DMS 273 (cell line): ENCODE measurements around the gene HPSE2.
A peak's percentile ranks its signal among the peaks of the same experiment; 100 is the strongest.
"Not testable (repeated sequence)": the region's sequence is repeated elsewhere in the genome, so short reads cannot be mapped to it uniquely, and the experiment has no call there.

Experiments
- DNase-seq: peaks from one replicate; lab custom pipeline; 2025; ENCODE audit not compliant: unreplicated experiment; lab: John Stamatoyannopoulos, UW

HPSE2 gene

DNA sequence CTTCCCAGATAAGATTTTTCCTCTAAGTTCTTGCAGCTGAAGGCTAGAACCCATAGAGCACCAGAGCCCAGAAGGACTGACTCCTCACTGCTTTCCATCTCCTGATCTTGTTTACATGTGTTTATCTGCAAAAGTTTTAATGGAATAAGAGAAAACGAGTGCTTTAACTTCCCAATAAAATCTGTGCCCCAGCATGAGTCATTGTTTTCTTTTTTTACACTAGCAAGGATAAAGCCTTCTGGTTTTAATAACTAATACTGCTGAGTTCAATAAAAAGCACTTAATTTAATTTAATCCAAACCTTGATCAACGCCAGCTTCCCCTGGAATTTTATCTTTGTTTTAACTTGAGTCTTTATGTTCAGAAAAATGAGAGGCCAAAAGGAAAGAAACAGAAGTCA lies 227.6 kb downstream of the HPSE2 start:
- DNase-seq: no peak

DNA sequence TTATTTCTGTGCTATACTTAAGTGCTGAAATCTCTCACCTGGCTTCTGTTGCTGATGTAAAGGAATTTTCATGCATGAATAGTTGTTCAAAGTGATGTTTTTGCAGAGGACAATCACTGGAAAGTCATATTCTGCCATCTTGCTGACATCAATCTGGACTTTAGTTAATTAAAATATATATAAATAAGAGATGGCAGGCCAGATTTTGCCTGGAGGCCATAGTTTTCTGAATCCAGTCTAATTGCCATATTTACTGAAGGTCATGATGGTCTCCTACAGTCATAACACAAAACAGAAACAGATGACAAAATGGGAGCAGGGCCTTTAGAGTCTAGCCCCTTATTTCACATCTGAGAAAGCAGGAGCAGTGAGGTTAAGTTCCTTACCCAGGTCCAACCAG lies 228.2 kb downstream of the HPSE2 start:
- DNase-seq: no peak

DNA sequence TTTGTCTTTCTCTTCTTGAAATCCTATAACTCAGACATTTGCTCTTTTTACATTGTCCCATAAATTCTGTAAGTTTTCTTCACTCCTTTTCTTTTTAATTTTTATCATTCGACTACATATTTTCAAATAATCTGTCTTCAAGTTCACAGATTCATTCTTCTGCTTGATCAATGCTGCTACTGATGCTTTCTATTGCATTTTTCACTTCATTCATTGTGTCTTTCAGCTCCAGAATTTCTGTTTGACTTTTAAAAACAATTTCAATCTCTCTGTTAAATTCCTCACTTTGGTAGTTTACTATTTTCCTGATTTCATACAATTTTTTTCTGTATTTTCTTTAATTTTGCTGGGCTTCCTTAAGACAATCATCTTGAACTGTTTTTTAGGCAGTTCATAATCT lies 230.4 kb downstream of the HPSE2 start:
- DNase-seq: no peak

GRCh38 chr10:99004738-99005137 lies 230.9 kb downstream of the HPSE2 start:
- no peak for DNase-seq

DNA sequence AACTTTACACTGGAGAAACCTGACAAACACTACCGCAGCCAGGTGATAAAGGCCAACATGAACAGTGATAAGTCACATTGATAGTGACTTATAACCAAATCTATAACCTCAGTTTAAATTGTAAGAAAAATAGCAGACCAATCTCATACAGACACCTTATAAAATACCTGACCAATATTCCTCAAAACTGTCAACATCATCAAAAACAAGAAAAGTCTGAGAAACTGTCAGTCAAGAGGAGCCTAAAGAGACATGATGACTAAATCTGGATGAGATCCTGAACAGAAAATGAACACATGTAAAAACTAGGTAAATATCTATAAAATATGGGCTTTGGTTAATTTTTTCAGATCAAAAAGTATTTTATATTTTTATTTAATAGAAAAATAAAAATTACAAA lies 233.3 kb downstream of the HPSE2 start:
- DNase-seq: no peak

GRCh38 chr10:98997596-98997995 lies 238.1 kb downstream of the HPSE2 start:
- DNase-seq: no peak

DNA sequence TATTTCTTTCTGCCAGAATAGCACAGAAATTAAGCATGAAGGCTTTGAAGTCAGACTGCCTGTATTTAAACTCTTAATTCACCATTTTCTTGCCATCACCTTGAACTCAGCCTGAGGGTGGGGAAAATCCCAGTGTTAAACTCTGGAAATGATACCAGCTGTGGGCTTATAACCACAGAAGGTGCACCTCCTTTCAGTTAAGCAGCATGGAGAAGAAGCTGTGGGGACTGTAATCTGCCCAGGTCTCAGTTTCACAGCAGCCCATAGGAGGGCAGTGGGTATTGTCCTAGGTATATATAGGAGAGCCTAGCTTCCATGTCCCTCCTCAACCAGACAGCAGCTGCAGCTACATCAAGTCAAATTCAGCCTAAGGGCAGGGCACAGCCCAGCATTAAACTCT lies 241.6 kb downstream of the HPSE2 start:
- no peak for DNase-seq

- DNase-seq: not testable (repeated sequence)
Measured at GRCh38 chr10:98983751-98984150, 251.9 kb downstream of the HPSE2 start.

DNA sequence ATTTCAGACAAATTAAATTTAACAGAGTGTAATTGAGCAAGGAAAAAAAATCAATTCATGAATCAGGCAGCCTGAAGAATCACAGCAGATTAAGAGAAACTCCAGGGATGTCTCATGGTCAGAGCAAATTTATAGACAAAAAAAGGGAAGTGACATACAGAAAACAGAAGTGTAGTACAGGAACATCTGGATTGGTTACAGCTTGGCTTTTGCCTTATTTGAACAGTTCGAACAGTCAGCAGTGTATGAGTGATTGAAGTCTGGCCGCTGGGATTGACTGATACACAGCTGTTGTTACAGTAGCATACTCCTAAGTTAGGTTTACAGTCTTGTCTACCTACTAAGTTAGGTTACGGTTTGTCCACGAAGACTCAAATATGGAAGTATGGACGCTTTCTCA lies 255.3 kb downstream of the HPSE2 start:
- DNase-seq: no peak

DNA sequence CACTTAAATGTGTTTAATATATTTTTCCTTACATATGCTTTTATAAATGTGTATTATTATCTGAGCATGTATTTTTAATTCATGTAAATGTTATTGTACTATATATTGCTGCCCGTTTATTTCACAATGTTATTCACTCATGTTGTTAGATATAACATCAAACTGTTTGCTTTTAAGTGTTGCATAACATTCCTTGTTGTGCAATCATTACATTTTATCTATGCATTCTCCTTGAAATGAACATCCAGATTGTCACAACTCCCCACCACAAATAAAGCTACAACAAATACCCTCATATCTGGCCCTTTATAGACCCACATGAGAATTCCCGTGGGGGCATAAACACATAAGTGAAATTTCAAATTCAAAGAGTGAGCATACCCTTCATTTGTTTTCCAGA lies 264.2 kb downstream of the HPSE2 start:
- no peak for DNase-seq

GRCh38 chr10:98967601-98968000 lies 268.1 kb downstream of the HPSE2 start:
- no peak for DNase-seq

DNA sequence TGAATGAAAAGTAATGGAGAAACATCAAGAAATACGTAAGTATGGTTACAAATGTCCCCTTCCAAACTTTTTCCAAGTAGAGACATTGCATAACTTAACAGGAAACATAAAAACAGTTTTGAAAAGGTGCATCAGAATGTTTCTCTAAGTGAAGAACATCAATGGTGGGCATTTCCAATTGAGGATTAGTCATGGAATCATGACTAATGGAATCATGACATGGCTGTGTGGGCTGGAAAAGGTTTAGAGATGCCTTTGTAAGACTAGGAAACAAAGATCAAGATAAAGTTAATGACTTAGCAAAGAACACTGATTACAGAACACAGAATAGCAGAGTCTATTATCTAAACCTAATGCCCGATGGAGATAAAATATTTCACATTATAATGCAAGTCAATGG lies 272.0 kb downstream of the HPSE2 start:
- no peak for DNase-seq

- DNase-seq: no peak
Measured at GRCh38 chr10:98959379-98959778, 276.3 kb downstream of the HPSE2 start.

GRCh38 chr10:98957801-98958200 lies 277.9 kb downstream of the HPSE2 start:
- DNase-seq: no peak

DNA sequence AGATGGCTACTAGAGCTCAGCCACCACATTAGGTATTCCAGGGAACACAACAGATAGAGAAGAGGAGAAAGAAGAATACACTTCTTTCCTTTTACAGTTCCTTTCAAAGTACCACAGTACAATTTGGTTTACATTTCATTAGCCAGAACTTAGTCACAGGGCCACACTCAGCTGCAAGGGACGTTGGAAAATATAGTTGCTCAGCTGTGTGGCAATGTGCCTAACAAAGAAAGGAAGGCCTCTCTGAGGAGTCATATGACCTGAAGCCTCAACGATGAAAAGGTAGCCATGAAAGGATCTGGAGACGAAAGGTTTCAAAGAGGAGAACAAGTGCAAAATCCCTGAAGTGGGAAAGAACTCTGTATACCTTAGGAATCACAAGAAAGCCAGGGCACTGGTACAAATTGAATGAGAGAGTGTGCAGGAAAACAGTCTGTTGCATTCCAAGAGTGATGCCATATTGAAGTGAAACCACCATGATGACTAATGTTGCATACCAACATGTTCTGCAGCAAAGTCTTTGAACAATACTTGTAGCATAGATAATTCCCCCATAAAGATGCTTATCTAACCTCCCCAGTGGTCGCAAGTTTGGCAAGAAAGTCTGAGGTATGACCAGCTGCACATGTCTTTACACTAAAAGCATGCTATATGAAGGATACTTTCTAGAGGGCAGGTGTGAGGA lies 278.9 kb downstream of the HPSE2 start:
- no peak for DNase-seq

- no peak for DNase-seq
Measured at GRCh38 chr10:98953251-98953650, 282.4 kb downstream of the HPSE2 start.

- no peak for DNase-seq
Measured at GRCh38 chr10:98951269-98952000, 284.2 kb downstream of the HPSE2 start.

DNA sequence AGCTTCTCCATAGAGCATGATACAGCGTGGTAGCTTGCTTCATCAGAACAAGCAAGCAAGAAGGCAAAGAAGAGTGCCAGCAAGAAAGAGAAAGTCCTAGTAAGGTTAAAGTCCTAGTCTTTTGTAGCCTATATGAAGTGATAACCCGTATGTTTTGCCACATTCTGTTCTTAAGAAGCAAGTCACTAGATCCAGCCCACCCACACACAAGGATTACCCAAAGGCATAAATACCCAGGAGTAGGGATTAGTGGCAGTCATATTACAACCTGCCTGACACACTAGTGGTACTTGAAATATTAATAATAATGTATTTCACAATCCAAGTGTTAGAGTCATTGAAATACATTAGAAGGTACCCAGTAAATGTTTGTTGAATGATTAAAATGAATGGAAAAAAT lies 285.5 kb downstream of the HPSE2 start:
- DNase-seq: no peak

- DNase-seq: no peak
Measured at GRCh38 chr10:98949306-98949705, 286.3 kb downstream of the HPSE2 start.

GRCh38 chr10:98943681-98944080 lies 292.0 kb downstream of the HPSE2 start:
- DNase-seq: no peak

DNA sequence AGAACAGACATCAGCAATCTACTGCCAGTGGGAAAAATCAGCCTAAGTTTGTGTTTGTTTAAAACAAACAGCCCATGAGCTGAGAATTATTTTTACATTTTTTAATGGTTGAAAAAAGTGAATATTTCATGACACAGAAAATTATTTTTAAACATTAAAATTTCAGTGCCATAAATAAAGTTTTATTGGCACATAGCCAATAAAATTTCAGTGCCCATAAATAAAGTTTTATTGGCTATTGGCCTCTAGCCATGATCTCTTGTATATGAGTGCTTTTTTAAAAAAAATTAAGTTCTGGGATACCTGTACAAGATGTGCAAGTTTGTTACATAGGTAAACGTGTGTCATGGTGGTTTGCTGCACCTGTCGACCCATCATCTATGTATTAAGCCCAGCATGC lies 305.9 kb downstream of the HPSE2 start:
- no peak for DNase-seq

DNA sequence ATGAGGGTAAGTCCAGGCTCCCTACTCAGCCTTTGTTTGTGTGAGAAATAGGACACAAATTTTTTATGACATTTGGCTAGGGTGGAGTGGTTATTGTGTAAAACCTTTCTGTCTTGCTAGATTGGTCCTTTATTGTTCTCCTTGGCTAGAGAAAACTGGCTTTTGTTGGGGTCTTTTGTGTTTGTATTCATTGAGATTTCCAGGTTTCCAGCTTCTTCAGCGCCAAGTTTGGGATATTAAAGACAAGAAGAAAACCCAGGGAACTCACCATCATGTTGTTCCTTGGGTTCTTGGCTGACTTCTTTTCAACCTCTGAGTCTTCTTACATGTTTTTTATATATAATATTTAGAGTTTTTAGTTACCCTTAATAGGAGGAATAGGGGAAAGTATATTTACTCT lies 310.0 kb downstream of the HPSE2 start:
- DNase-seq: no peak

- peak; percentile 92 for DNase-seq
Measured at GRCh38 chr10:98924526-98924925, 311.1 kb downstream of the HPSE2 start.
